Panc1 (cell line): ENCODE results near the gene CARMIL1.

ENCODE experiments used
- CTCF ChIP-seq: fragments of 450-650 bp; IDR thresholded peaks from 2 replicates; pipeline ENCODE4 v1.5.1; 2017; ENCODE audit warnings: mild to moderate bottlenecking
- POLR2AphosphoS5 ChIP-seq: IDR thresholded peaks from 2 replicates; pipeline ENCODE4 v1.6.1; 2012; ENCODE audit warnings: mild to moderate bottlenecking, low read depth, low read length, moderate library complexity
- REST ChIP-seq, 2 experiments: IDR thresholded peaks; 2 replicates each; pipeline ENCODE4 v1.6.1; 2011 to 2012; ENCODE audit warnings: low read depth in 2 of 2, control low read depth in 1 of 2, low read length in 1 of 2, mild to moderate bottlenecking in 1 of 2, moderate library complexity in 1 of 2; ENCODE audit not compliant: insufficient read depth in 1 of 2
- TCF7L2 ChIP-seq: IDR thresholded peaks from 2 replicates; pipeline ENCODE4 v1.6.1; 2011; ENCODE audit warnings: mild to moderate bottlenecking, low read depth, low read length, inconsistent platforms

- TF ChIP-seq POLR2AphosphoS5 (no peak), CTCF (no peak), REST (IDR thresholded peaks at IDR 0.05; ENCODE audit: insufficient read depth in 1 of 2, low read depth in 2 of 2, low read length in 1 of 2) (no peak), TCF7L2 (no peak)
These were observed 23.0 kb downstream of the CARMIL1 start for GRCh38 chr6:25302151-25302550.
